H9 (cell line): Measurements from ENCODE around the gene KRTAP10-3. TPM values are rescaled to one million over a fixed set of nuclear protein-coding genes. Genes with fewer than 3 reads are reported as not detected.

Experiments
- DNase-seq: peaks from one replicate; pipeline ENCODE4 v3.0.0-alpha.2; 2017
- H2AFZ ChIP-seq: one replicate; pipeline ENCODE4 v1.6.1; 2013; ENCODE audit warnings: mild to moderate bottlenecking, low read length, control low read depth, moderate library complexity
- H2AK5ac ChIP-seq: 2 replicates; pipeline ENCODE4 v1.6.1; 2013; ENCODE audit warnings: low read length, control low read depth, mixed read lengths; ENCODE audit not compliant: insufficient read length
- H2BK120ac ChIP-seq: one replicate; pipeline ENCODE4 v1.6.1; 2013; ENCODE audit warnings: low read depth, mild to moderate bottlenecking, low read length, control low read depth, inconsistent platforms; ENCODE audit not compliant: poor library complexity, severe bottlenecking
- H2BK12ac ChIP-seq: 2 replicates; pipeline ENCODE4 v1.6.1; 2013; ENCODE audit warnings: low read length, control low read depth, mixed read lengths, low read depth; ENCODE audit not compliant: insufficient read length
- H2BK15ac ChIP-seq: 2 replicates; pipeline ENCODE4 v1.6.1; 2013; ENCODE audit warnings: low read depth, low read length, control low read depth
- H2BK20ac ChIP-seq: one replicate; pipeline ENCODE4 v1.6.1; 2013; ENCODE audit warnings: low read depth, mild to moderate bottlenecking, low read length, control low read depth, inconsistent platforms; ENCODE audit not compliant: poor library complexity, severe bottlenecking
- H2BK5ac ChIP-seq: 2 replicates; pipeline ENCODE4 v1.6.1; 2013; ENCODE audit warnings: low read length, control low read depth, mixed read lengths; ENCODE audit not compliant: insufficient read length
- H3K14ac ChIP-seq: 2 replicates; pipeline ENCODE4 v1.6.1; 2013; ENCODE audit warnings: low read length, control low read depth; ENCODE audit not compliant: insufficient read depth
- H3K18ac ChIP-seq: 2 replicates; pipeline ENCODE4 v1.6.1; 2013; ENCODE audit warnings: low read depth, mild to moderate bottlenecking, mixed read lengths, low read length, control low read depth; ENCODE audit not compliant: insufficient read length
- H3K23ac ChIP-seq: 2 replicates; pipeline ENCODE4 v1.6.1; 2013; ENCODE audit warnings: low read length, control low read depth, mixed read lengths, low read depth; ENCODE audit not compliant: insufficient read length
- H3K23me2 ChIP-seq: 2 replicates; pipeline ENCODE4 v1.6.1; 2013; ENCODE audit warnings: low read depth, mild to moderate bottlenecking, mixed read lengths, low read length, control low read depth; ENCODE audit not compliant: insufficient read length, poor library complexity, severe bottlenecking
- H3K27ac ChIP-seq: 2 replicates; pipeline ENCODE4 v1.5.1; 2013; ENCODE audit warnings: low read length, control low read depth, mixed read lengths, low read depth; ENCODE audit not compliant: insufficient read length
- H3K27me3 ChIP-seq: 2 replicates; pipeline ENCODE4 v1.6.1; 2013; ENCODE audit warnings: low read length, control low read depth, inconsistent platforms; ENCODE audit not compliant: insufficient read depth
- H3K4ac ChIP-seq: 2 replicates; pipeline ENCODE4 v1.6.1; 2013; ENCODE audit warnings: low read depth, mild to moderate bottlenecking, control low read depth, inconsistent platforms, low read length, moderate library complexity
- H3K4me1 ChIP-seq: 2 replicates; pipeline ENCODE4 v1.6.1; 2013; ENCODE audit warnings: low read length, control low read depth, inconsistent platforms; ENCODE audit not compliant: insufficient read depth
- H3K4me2 ChIP-seq: 2 replicates; pipeline ENCODE4 v1.6.1; 2013; ENCODE audit warnings: low read length, control low read depth, mixed read lengths; ENCODE audit not compliant: insufficient read length, insufficient read depth
- H3K56ac ChIP-seq: 2 replicates; pipeline ENCODE4 v1.6.1; 2013; ENCODE audit warnings: low read depth, mild to moderate bottlenecking, mixed read lengths, low read length, control low read depth; ENCODE audit not compliant: insufficient read length
- H3K79me1 ChIP-seq: 2 replicates; pipeline ENCODE4 v1.6.1; 2013; ENCODE audit warnings: low read depth, mild to moderate bottlenecking, moderate library complexity, low read length, control low read depth, inconsistent platforms; ENCODE audit not compliant: insufficient read depth, poor library complexity, severe bottlenecking
- H3K79me2 ChIP-seq: 2 replicates; pipeline ENCODE4 v1.6.1; 2013; ENCODE audit warnings: low read length, control low read depth, inconsistent platforms; ENCODE audit not compliant: insufficient read depth
- H3K9ac ChIP-seq: 2 replicates; pipeline ENCODE4 v1.6.1; 2013; ENCODE audit warnings: low read length, control low read depth, mixed read lengths; ENCODE audit not compliant: insufficient read length; ENCODE audit errors: extremely low read depth
- H3K9me3 ChIP-seq: one replicate; pipeline ENCODE4 v1.6.1; 2013; ENCODE audit warnings: low read depth, low read length, inconsistent platforms; ENCODE audit not compliant: control insufficient read depth
- H3T11ph ChIP-seq: one replicate; pipeline ENCODE4 v1.6.1; 2013; ENCODE audit warnings: mild to moderate bottlenecking, low read length, control low read depth, inconsistent platforms
- H4K20me1 ChIP-seq: one replicate; pipeline ENCODE4 v1.6.1; 2013; ENCODE audit not compliant: control insufficient read depth, insufficient read length, insufficient read depth
- H4K5ac ChIP-seq: 2 replicates; pipeline ENCODE4 v1.6.1; 2013; ENCODE audit warnings: low read depth, mild to moderate bottlenecking, mixed read lengths, low read length, control low read depth; ENCODE audit not compliant: insufficient read length
- H4K8ac ChIP-seq: replicated peaks from 2 replicates; pipeline ENCODE4 v1.6.1; 2013; ENCODE audit warnings: low read length, control low read depth, mixed read lengths, low read depth; ENCODE audit not compliant: insufficient read length
- H4K91ac ChIP-seq: 2 replicates; pipeline ENCODE4 v1.6.1; 2013; ENCODE audit warnings: low read depth, mild to moderate bottlenecking, moderate library complexity, mixed read lengths, low read length, control low read depth; ENCODE audit not compliant: insufficient read length
- H3K27ac Mint-ChIP-seq, 3 experiments: 2 replicates in 2 of 3; 3 replicates in 1 of 3; pipeline ENCODE4 v1.8.0; 2020 to 2021; ENCODE audit warnings: mixed read lengths in 3 of 3, mild to moderate bottlenecking in 1 of 3, moderate library complexity in 1 of 3
- H3K27me3 Mint-ChIP-seq: 2 replicates; pipeline ENCODE4 v1.8.0; 2021; ENCODE audit warnings: low read depth, mild to moderate bottlenecking, moderate library complexity, mixed read lengths
- H3K36me3 Mint-ChIP-seq, 3 experiments: 2 replicates in 2 of 3; 3 replicates in 1 of 3; pipeline ENCODE4 v1.8.0; 2020 to 2021; ENCODE audit warnings: low read depth in 3 of 3, mixed read lengths in 3 of 3; ENCODE audit not compliant: insufficient read depth in 1 of 3
- H3K4me1 Mint-ChIP-seq, 2 experiments: 2 replicates each; pipeline ENCODE4 v1.8.0; 2020; ENCODE audit warnings: mixed read lengths in 2 of 2
- H3K4me3 Mint-ChIP-seq, 2 experiments: 2 replicates in 1 of 2; 3 replicates in 1 of 2; pipeline ENCODE4 v1.8.0; 2020 to 2021; ENCODE audit warnings: mild to moderate bottlenecking in 2 of 2, mixed read lengths in 2 of 2, moderate library complexity in 1 of 2
- H3K9me3 Mint-ChIP-seq, 2 experiments: 2 replicates in 1 of 2; 3 replicates in 1 of 2; pipeline ENCODE4 v1.8.0; 2020; ENCODE audit warnings: mild to moderate bottlenecking in 2 of 2, mixed read lengths in 2 of 2, moderate library complexity in 1 of 2
- WGBS: extraction: QIAGEN DNeasy Blood & Tissue Kit; methylation state at CpG from one replicate; pipeline ENCODE4 v1.1.7; 2013; ENCODE audit warnings: missing lambda C conversion rate, low lambda C conversion rate, mixed read lengths; ENCODE audit not compliant: insufficient read length; ENCODE audit errors: extremely low coverage; 5-methylcytosine and 5-hydroxymethylcytosine counted together
- total RNA-seq: library from RNA; stranded (reverse); gene quantifications from 2 replicates; pipeline ENCODE4 v1.2.1, GENCODE V29; 2021
- TF ChIP-seq, protein P1 (sequence below): fragments of 200-600 bp; sonication (generic); conservative IDR thresholded peaks from 3 replicates; pipeline ENCODE4 v1.8.0; 2021; ENCODE audit warnings: antibody characterized with exemption, mild to moderate bottlenecking

KRTAP10-3 gene
- total RNA-seq, 1 experiment from 2014 or later = not detected

DNA sequence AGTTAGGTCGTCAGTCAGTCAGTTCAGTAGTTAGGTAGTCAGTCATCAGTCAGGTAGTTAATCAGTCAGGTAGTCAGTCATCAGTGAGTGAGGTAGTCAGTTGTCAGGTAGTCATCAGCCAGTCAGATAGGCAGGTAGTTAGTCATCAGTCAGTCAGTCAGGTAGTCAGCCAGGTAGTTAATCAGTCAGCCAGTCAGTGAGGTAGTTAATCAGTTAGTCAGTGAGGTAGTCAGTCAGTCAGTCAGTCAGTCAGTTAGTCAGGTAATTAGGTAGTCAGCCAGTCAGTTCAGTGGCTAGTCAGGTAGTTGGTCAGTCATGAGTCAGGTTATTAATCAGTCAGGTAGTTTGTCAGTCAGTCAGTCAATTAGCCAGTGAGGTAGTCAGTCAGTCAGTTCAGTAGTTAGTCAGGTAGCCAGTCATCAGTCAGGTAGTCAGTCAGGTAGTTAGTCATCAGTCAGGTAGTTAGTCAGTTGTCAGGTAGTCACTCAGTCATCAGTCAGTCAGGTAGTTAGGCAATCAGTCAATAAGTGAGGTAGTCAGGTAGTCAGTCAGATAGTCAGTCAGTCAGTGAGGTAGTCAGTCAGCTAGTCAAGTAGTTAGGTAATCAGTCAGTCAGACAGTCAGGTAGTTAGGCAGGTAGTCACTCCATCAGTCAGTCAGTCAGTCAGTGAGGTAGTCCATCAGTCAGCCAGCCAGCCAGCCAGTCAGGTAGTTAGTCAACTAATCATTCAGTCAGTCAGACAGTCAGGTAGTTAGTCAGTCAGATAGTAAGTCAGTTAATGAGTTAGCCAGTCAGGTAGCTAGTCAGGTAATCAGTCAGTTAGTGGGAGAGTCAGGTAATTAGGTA is 34.8 kb downstream of the KRTAP10-3 start:
- Histone ChIP-seq H3K4me2 (no peak overlapping the region), H2BK20ac (no peak overlapping the region), H3K9me3 (no peaks in the 10 kb centered on the region), H2BK12ac (no peak overlapping the region), H3K14ac (no peak overlapping the region), H3K56ac (no peak overlapping the region), H3K23me2 (no peaks in the 10 kb centered on the region), H3K4me1 (no peaks in the 10 kb centered on the region), H4K91ac (no peak overlapping the region), H3K27ac (no peak overlapping the region), H3K18ac (no peak overlapping the region), H2BK15ac (no peak overlapping the region), H3K79me1 (no peaks in the 10 kb centered on the region), H3K23ac (no peak overlapping the region), H2BK120ac (no peak overlapping the region), H3K9ac (no peak overlapping the region), H3K27me3 (no peaks in the 10 kb centered on the region), H3T11ph (no peak overlapping the region), H4K5ac (no peak overlapping the region), H3K4ac (no peak overlapping the region), H4K8ac (no peak overlapping the region), H2AFZ (no peak overlapping the region), H2BK5ac (no peak overlapping the region), H2AK5ac (no peak overlapping the region), H4K20me1 (no peaks in the 10 kb centered on the region), H3K79me2 (no peaks in the 10 kb centered on the region)
- no peak for DNase-seq
- Mint-ChIP-seq H3K27me3 (peaks cover 16% of the 10 kb centered on the region), H3K9me3 (no peaks in the 10 kb centered on the region), H3K4me3 (no peak overlapping the region), H3K27ac (no peak overlapping the region), H3K4me1 (peaks cover 0 to 4% of the 10 kb centered on the region in 2 experiments; a peak in 1 of 4 replicates), H3K36me3 (peaks cover 2 to 4% (median 3%) of the 10 kb centered on the region in 3 experiments; a peak in 3 of 7 replicates)
- TF ChIP-seq, protein P1, sequence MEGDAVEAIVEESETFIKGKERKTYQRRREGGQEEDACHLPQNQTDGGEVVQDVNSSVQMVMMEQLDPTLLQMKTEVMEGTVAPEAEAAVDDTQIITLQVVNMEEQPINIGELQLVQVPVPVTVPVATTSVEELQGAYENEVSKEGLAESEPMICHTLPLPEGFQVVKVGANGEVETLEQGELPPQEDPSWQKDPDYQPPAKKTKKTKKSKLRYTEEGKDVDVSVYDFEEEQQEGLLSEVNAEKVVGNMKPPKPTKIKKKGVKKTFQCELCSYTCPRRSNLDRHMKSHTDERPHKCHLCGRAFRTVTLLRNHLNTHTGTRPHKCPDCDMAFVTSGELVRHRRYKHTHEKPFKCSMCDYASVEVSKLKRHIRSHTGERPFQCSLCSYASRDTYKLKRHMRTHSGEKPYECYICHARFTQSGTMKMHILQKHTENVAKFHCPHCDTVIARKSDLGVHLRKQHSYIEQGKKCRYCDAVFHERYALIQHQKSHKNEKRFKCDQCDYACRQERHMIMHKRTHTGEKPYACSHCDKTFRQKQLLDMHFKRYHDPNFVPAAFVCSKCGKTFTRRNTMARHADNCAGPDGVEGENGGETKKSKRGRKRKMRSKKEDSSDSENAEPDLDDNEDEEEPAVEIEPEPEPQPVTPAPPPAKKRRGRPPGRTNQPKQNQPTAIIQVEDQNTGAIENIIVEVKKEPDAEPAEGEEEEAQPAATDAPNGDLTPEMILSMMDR = no peak
- no CpG with 5 or more reads among the region's 1 CpG for WGBS
